Uterine smooth muscle cell (primary cell): ENCODE data around the gene ZNF180. TPM values are rescaled to one million over a fixed set of nuclear protein-coding genes. Genes with fewer than 3 reads are reported as not detected.

Experiments
- total RNA-seq: library from RNA; depleted of rRNA; stranded (reverse); fragments of >200 nt; gene quantifications from 2 replicates; pipeline ENCODE4 v1.2.3, GENCODE V29; 2014

Gene ZNF180
- 7.6 and 12.7 TPM in 2 replicates for total RNA-seq

GRCh38 chr19:44499962-44500949 lies at the start of gene ZNF180:
TSS of gene ZNF180 (minus strand) at chr19:44500522. CDS start at chr19:44497334, 3,188 bp downstream.

GRCh38 chr19:44529536-44529935 lies 29.2 kb upstream of the ZNF180 start, which contains the start of gene CEACAM20:
TSS of gene CEACAM20 (minus strand) at chr19:44529675. CDS start at chr19:44529509, 166 bp downstream.

GRCh38 chr19:44447916-44448674 lies 52.2 kb downstream of the ZNF180 start, which contains the start of gene ZNF229:
TSS of gene ZNF229 (minus strand) at chr19:44448472. CDS start at chr19:44442847, 5,625 bp downstream.

Other genes starting within 250 kb of the ZNF180 start
- 0.55 and 0.87 TPM in 2 replicates for gene ZNF233, start 240.6 kb downstream of the ZNF180 start, total RNA-seq
- 2.4 and 3.2 TPM in 2 replicates for gene ZNF235, start 195.5 kb downstream of the ZNF180 start, total RNA-seq
- 7.6 and 7.9 TPM in 2 replicates for gene ZNF112, start 143.8 kb downstream of the ZNF180 start, total RNA-seq
- gene ZNF285, start 98.9 kb downstream of the ZNF180 start, total RNA-seq, result 3.1 and 6.6 TPM in 2 replicates
- 8.5 and 11.0 TPM in 2 replicates for gene ZNF229, start 52.0 kb downstream of the ZNF180 start, total RNA-seq
- not detected in 2 replicates for gene CEACAM20, start 29.2 kb upstream of the ZNF180 start, total RNA-seq
- gene IGSF23, start 113.0 kb upstream of the ZNF180 start, total RNA-seq, result not detected in 2 replicates
- gene PVR, start 143.4 kb upstream of the ZNF180 start, total RNA-seq, result 80.9 and 118 TPM in 2 replicates
- 0.33 and 1.7 TPM in 2 replicates for gene CEACAM19, start 171.0 kb upstream of the ZNF180 start, total RNA-seq
- not detected in 2 replicates for gene CEACAM16, start 198.6 kb upstream of the ZNF180 start, total RNA-seq
- 3.5 and 4.0 TPM in 2 replicates for gene BCL3, start 248.2 kb upstream of the ZNF180 start, total RNA-seq